NCI-H2081 treated with DMSO at 0.1 percent for 48 hours (cell line): ENCODE data around the gene JAG1.
"Not testable (repeated sequence)": the region's sequence is repeated elsewhere in the genome, so short reads cannot be mapped to it uniquely, and the experiment has no call there.

Experiments
- DNase-seq: peaks from one replicate; lab custom pipeline; 2025; lab: John Stamatoyannopoulos, UW

Gene JAG1

GRCh38 chr20:10637031-10637559, 36.7 kb downstream of the JAG1 start:
- no peak for DNase-seq

GRCh38 chr20:10636326-10636818, 37.4 kb downstream of the JAG1 start:
- DNase-seq, result no peak

GRCh38 chr20:10635476-10636208, 38.2 kb downstream of the JAG1 start:
- no peak for DNase-seq

- no peak for DNase-seq
Observed at GRCh38 chr20:10634683-10635411, 39.0 kb downstream of the JAG1 start.

- no peak for DNase-seq
Observed at GRCh38 chr20:10634211-10634610, 39.6 kb downstream of the JAG1 start.

GRCh38 chr20:10633718-10634117, 40.1 kb downstream of the JAG1 start:
- DNase-seq, result no peak

- no peak for DNase-seq
Observed at GRCh38 chr20:10632721-10633509, 40.9 kb downstream of the JAG1 start.

- DNase-seq, result no peak
Observed at GRCh38 chr20:10631126-10631525, 42.7 kb downstream of the JAG1 start.

- no peak for DNase-seq
Observed at GRCh38 chr20:10629946-10630650, 43.7 kb downstream of the JAG1 start.

GRCh38 chr20:10626896-10627295, 46.9 kb downstream of the JAG1 start:
- no peak for DNase-seq

GRCh38 chr20:10625641-10626040, 48.2 kb downstream of the JAG1 start:
- DNase-seq, result no peak

GRCh38 chr20:10622657-10623418, 51.0 kb downstream of the JAG1 start:
- no peak for DNase-seq

- DNase-seq, result no peak
Observed at GRCh38 chr20:10621149-10621548, 52.6 kb downstream of the JAG1 start.

- no peak for DNase-seq
Observed at GRCh38 chr20:10619427-10619826, 54.4 kb downstream of the JAG1 start.

GRCh38 chr20:10618611-10619245, 55.1 kb downstream of the JAG1 start:
- DNase-seq, result no peak

GRCh38 chr20:10617549-10618133, 56.2 kb downstream of the JAG1 start:
- not testable (repeated sequence) for DNase-seq

- DNase-seq, result no peak
Observed at GRCh38 chr20:10616212-10616611, 57.6 kb downstream of the JAG1 start.

GRCh38 chr20:10613911-10614310, 59.9 kb downstream of the JAG1 start:
- DNase-seq, result no peak

- not testable (repeated sequence) for DNase-seq
Observed at GRCh38 chr20:10613426-10613825, 60.4 kb downstream of the JAG1 start.

GRCh38 chr20:10611357-10611756, 62.4 kb downstream of the JAG1 start:
- no peak for DNase-seq
